GM19463 (cell line): Measurements from ENCODE around the gene CACNA2D2.

Experiments used
- ATAC-seq: cut with Tn5 transposase; IDR thresholded peaks from one replicate; pipeline ENCODE4 v1.9.1; 2021; ENCODE audit warnings: mild to moderate bottlenecking, moderate library complexity; ENCODE audit not compliant: unreplicated experiment

CACNA2D2 gene

DNA sequence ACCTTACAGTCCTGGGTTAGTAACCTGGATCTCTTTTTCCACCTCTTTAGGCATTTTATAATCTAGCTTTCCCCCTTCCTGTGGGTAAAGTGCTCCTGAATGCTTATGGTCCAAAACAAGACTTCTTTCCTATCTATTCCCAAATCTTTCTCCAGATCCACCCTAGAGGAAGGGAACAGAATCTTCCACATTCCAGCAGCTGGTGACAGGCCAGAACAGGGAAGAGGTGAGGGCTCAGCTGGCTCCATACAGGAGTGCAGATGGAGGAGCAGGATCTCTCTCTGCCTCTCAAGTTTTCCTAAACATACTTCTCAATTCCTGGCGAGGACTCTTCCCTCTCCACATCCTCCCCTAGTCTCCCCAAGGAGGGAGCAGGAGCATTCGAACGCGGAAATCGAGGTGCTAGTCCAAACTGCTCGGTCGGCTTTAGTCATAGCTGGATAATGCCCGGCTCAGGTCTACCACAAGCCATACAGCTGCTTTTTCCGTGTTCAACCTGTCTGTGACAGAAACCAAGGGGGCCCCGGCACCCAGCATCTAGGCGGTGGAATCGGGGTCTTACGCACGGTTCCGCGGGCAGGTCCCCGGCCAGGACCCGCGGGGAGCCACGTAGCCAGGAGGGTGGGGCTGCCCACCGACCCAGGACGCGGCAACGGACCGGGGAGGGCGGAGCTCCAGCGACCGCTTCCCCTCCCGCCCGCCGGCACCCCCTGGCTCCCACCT is 166.8 kb downstream of the CACNA2D2 start:
- peak; percentile 21 for ATAC-seq

DNA sequence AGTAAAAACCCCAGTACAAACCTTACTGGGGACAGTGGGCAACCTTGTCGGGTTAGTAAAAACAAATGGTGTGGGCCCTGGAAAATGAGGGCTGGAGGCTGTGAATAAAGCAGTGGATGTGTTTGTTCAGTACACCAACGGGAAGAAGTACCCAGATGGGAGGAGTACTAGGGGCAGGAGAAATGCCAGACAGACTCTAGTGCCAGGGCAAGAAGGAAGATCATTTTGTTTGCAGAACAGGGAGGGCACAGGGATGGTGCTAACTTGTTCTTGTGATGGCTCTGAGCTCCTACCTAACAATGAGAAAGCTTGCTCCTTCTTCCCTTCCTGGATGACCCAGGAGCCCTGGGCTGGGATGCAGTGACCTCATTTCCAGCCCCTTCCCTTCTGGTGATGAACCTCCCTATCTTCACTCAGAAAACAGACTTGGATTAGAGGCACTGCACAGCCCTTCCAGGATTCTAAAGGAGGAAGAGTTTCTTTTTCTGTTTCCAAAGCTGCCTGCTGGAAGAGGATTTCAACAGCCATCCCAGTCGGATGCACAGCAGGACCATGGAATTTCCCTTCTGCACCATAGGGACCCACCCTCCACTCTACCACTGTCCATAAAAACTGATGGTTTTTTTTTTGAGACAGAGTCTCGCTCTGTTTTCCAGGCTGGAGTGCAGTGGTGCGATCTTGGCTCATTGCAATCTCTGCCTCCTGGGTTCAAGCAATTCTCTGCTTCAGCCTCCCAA is 168.9 kb downstream of the CACNA2D2 start:
- ATAC-seq, result no peak

- no peak for ATAC-seq
Measured at GRCh38 chr3:50333744-50334328, 169.6 kb downstream of the CACNA2D2 start.

GRCh38 chr3:50331364-50331907 is 172.0 kb downstream of the CACNA2D2 start:
- no peak for ATAC-seq

- ATAC-seq, result no peak
Measured at GRCh38 chr3:50330330-50330729, 173.1 kb downstream of the CACNA2D2 start.

DNA sequence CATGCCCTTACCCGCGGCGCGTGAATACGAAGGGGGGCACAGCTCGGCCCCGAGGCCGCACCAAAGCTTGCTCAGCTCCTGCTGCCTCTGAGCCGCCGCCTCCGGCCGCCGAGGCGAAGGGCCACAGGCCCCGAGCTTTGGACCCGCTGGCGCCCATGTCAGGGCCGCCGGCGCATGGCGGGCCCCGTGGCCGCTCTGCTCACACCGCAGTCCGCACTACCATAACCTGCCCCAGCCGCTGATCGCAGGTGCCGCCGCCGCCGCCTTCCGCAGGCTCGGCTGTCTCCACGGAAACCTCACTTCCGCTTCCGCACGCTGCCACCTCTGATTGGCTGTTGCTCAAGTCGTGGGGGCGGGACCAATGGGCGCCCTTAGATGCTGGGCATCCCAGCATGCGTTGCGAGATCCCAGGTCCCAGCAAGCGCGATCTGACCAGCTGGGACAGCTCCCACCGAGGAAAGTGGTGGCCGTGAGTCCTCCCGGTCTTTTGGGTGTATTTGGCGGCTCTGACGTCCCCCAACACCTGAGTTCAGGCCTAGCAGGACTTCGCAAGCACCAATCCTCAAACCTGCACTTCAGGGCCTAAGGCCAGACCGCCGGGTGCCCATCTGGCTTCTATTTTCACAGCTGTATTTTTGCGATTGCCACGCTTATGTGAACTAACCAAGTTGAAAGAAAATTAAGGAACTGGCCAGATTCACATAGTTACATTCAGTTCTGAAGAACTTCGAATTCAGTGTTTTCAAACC is 175.3 kb downstream of the CACNA2D2 start, which contains the start of gene TUSC2:
TUSC2 (minus strand) TSS at position 281 of the 749 bp plus-strand sequence; CDS start at position 157, 124 bp downstream.
- ATAC-seq, result peak; percentile 97

GRCh38 chr3:50327129-50327528 is 176.3 kb downstream of the CACNA2D2 start:
- ATAC-seq, result no peak

DNA sequence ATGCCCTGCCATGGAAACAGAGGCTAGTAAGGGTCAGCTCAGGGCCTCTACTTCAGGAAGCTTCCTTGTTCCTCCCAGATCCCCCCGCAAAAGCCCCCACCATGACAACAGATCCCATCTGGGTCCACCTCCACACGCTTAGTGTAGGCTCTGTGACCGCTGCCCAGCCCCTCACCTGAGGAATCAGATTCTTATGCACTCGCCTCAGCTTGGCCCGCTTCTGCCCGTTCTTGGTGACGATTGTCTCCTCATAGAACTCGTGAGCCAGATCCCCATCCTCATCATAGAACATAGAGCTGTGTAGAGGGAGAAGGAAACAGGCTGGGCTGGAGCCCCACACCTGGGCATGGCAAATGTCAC is 177.3 kb downstream of the CACNA2D2 start:
- no peak for ATAC-seq

DNA sequence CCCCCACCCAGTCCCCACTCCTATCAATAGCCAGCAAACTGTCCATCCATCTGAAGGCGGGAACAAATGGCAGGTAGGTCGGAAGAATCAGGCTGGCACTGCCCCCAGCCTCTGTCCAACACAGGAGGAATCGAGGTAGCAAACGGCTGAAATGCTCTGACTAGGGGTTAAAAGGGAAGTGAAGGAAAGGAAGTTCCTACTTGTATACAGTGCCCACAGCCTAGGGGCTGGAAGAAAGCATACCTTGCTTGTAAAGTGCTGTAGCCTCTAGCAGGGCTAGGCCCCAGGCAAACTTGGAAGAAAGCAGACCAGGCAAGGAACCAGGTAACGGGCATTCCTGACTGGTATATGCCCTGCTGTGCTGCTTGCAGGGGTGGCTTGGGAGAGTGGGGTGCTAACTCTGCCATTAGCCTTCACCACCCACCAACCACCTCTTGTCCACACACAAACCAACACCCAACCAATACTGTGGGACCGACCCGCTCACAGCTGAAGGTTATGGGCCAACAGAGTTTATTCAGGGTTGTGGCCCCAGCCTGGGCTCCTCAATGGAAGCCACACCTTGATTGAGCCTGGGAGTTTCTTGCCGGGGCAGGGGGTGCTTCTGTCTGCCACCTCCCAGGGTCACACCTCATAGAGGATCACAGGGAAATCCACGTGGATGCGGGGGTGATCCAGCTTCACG is 177.8 kb downstream of the CACNA2D2 start:
- ATAC-seq, result no peak

DNA sequence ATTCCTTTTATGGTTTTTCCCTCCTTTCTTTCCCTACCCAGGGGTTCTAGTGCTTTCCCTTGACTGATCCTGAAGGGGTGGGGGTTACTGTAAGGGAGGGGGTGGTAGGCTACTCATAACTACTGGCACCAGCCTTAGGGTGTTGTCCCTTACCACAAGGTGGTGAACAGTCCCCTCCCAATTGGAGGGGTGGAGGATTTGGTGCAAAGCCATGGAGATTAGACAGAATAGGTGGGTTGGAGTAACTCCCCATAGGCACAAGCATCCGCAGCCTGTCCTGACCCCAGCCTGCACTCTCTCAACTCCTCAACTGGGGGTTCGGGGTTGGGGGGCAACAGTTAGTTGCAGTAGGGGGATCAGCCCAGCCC is 178.3 kb downstream of the CACNA2D2 start:
- ATAC-seq, result no peak

DNA sequence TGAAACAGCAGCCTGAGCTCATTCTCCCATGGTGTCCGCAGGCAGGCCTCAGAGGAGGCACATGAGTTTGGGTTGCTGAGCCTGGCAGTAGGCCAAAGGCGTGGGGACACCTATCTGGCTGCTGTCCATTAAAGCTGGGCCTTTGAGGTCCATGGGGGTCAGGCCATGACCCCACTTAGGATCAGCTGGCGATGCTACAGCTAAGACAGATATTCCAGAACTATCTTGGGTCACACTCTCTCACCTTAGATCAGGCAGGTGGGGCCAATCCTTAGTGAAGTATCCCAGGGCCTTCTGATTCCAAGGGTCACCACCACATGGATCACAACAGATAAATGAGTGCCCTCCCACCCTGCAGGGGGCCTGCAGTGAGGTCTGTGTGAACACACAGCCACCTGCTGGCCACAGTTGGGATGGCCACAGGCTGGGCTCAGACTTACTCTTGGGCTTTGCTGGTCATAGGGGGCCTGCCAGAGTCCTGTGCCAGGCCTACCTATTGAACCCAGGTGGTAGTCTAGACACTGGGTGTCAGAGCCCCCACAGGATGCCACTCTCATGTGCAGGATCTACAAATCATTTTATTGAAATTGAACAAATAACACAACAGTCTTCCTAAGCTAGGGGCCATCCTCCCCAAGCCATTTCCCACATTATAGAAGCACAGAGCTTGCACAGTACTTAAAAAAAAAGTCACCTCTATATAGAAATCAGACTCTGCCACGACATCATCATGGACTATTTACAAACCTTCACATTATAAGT is 178.9 kb downstream of the CACNA2D2 start:
- no peak for ATAC-seq

DNA sequence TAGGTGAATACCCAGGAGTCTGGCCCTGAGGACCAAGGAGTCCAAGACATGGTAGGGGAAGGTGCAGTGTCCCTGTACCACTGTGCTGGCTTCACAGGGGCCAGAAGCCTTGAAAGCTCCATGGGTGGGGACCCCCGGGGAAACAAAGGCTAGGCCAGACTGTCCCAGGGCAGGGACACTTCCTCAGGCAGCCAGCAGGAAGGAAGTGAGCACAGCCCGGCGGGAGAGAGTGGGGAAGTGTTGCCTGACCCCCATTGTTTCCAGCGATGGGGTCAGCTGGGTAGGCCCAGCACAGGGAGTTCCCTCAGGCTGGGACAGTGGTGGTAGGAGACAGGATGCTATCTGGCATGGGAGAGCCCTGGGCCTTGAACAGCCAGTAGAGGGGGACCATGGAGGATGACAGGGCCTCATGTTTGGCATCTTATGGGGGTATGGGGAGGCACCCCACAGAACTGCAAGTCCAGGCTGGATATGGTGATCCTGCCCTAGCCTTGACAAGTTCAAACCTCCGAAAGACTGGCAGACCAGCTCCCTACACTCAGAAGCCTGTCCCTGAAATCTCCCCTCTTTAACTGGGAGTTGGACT is 179.7 kb downstream of the CACNA2D2 start:
- ATAC-seq, result no peak

DNA sequence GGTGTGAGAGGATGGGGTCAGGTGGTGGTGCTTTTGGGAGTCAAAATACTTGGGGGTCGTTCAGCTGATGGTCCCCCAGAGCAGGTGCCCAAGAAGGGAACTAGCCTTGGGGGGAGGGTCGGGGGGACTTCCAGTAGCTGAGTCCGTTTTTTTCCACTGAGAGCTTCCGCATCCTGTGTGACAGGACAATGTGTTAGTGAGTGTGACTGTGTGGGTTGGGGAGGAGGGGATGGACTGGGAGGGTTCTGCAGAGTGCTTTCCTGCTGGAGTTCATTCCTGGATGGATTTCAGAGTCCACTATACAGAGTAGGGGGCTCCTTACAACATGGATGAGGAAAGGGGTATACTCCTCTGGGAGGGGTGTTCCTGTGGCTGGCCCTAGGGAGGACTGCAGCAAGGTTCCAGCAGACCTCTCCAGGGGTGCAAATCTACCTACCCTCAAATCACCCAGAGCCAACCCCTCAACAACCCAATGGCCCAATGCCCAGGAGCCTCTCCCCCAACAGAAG is 180.3 kb downstream of the CACNA2D2 start:
- ATAC-seq, result no peak

- no peak for ATAC-seq
Measured at GRCh38 chr3:50322386-50323091, 180.9 kb downstream of the CACNA2D2 start, which contains the start of gene HYAL2. TSS of gene HYAL2 (minus strand) at chr3:50322745. CDS start at chr3:50320489, 2,256 bp downstream.

DNA sequence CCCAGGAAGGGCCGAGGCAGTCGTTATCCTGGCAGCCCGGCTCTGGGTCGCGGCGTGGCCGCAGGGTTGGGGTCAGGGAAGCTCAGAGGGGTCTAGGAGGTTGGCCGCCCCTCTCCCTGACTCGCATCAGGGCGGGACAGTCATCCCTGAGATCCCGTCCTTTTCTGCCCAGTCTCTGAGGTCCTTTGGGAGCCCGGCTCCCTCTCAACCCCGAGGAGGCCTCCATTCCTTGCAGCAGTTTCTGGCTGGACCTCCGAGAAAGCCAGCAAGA is 181.4 kb downstream of the CACNA2D2 start:
- ATAC-seq, result no peak

GRCh38 chr3:50321336-50322114 is 181.9 kb downstream of the CACNA2D2 start:
- ATAC-seq, result peak; percentile 88

DNA sequence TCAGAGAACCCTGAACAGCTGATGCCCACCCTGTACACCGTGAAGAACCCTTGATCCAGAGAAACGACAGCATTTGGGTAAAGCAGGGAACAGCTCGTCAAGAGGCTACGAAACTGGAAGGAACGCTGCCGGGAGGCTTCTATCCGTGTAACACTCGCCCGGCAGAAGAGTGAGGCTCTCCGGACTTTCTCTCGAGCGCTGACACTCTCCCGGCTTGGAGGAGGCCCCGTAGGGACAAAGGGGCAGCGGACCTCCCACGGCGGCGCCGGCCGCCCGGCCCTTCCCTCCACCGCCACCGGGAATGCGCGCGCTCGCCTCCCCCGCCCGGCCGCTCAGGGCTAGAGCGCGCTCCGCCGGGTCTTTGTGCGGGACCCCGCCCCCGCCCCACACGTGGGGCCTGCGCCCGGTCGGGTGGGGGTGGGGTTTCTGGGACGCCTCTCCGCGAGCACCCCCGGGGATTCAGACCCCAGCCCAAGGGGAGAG is 182.5 kb downstream of the CACNA2D2 start:
- ATAC-seq, result peak; percentile 59
